CD4-positive, alpha-beta T cell treated with Interleukin-6 for 4 hours (primary cell): ENCODE data around the gene TMEM205.
"Not testable (repeated sequence)": the region's sequence is repeated elsewhere in the genome, so short reads cannot be mapped to it uniquely, and the experiment has no call there.

Source experiments
- DNase-seq: peaks from one replicate; pipeline ENCODE4 v3.0.0-alpha.2; 2020; ENCODE audit warnings: mixed read lengths

TMEM205 gene

GRCh38 chr19:11370744-11371143 is 24.7 kb upstream of the TMEM205 start:
- DNase-seq: no peak

GRCh38 chr19:11367528-11367927 is 21.5 kb upstream of the TMEM205 start:
- no peak for DNase-seq

GRCh38 chr19:11365557-11366117 is 19.6 kb upstream of the TMEM205 start:
- no peak for DNase-seq

GRCh38 chr19:11364935-11365334 is 18.9 kb upstream of the TMEM205 start:
- no peak for DNase-seq

GRCh38 chr19:11364296-11364904 is 18.3 kb upstream of the TMEM205 start:
- no peak for DNase-seq

- no peak for DNase-seq
Measured at GRCh38 chr19:11363881-11364280, 17.8 kb upstream of the TMEM205 start.

GRCh38 chr19:11361771-11362731 is 16.0 kb upstream of the TMEM205 start:
- no peak for DNase-seq

GRCh38 chr19:11361037-11361770 is 15.1 kb upstream of the TMEM205 start:
- DNase-seq: no peak

GRCh38 chr19:11359421-11359820 is 13.4 kb upstream of the TMEM205 start:
- DNase-seq: no peak

- no peak for DNase-seq
Measured at GRCh38 chr19:11356676-11357550, 10.8 kb upstream of the TMEM205 start.

- DNase-seq: no peak
Measured at GRCh38 chr19:11356074-11356397, 10.0 kb upstream of the TMEM205 start.

- DNase-seq: peak; percentile 88
Measured at GRCh38 chr19:11355160-11356073, 9.3 kb upstream of the TMEM205 start, which contains the start of gene PLPPR2. TSS of gene PLPPR2 (plus strand) at chr19:11355432. CDS start at chr19:11357674, 2,242 bp downstream.

- DNase-seq: not testable (repeated sequence)
Measured at GRCh38 chr19:11354102-11354501, 8.0 kb upstream of the TMEM205 start.

GRCh38 chr19:11349171-11349570 is 3.1 kb upstream of the TMEM205 start:
- DNase-seq: no peak

- DNase-seq: no peak
Measured at GRCh38 chr19:11347546-11348039, 1.5 kb upstream of the TMEM205 start.

- no peak for DNase-seq
Measured at GRCh38 chr19:11345122-11345803, 805 bp downstream of the TMEM205 start.

GRCh38 chr19:11342429-11342828 is 3.6 kb downstream of the TMEM205 start:
- DNase-seq: no peak

- DNase-seq: not testable (repeated sequence)
Measured at GRCh38 chr19:11340099-11340467, 6.0 kb downstream of the TMEM205 start.

- peak; percentile 92 for DNase-seq
Measured at GRCh38 chr19:11339254-11340098, 6.6 kb downstream of the TMEM205 start, which contains the start of gene RAB3D. TSS of gene RAB3D (minus strand) at chr19:11339657. CDS start at chr19:11337399, 2,258 bp downstream.
